GM15510 (cell line): ENCODE results near the gene SLC8A2.

Experiments used
- POLR2A ChIP-seq: IDR thresholded peaks from 3 replicates; pipeline ENCODE4 v1.6.1; 2011; ENCODE audit warnings: borderline replicate concordance; ENCODE audit not compliant: insufficient read length; ENCODE audit errors: extremely low read depth

The SLC8A2 gene

GRCh38 chr19:47471733-47472457 lies at the start of gene SLC8A2:
SLC8A2 (minus strand) TSS chr19:47471893; CDS start chr19:47466403, 5,490 bp downstream.
- TF ChIP-seq POLR2A, result no peak

GRCh38 chr19:47520839-47521238 lies 49.1 kb upstream of the SLC8A2 start:
- TF ChIP-seq POLR2A, result no peak

GRCh38 chr19:47520343-47520806 lies 48.7 kb upstream of the SLC8A2 start:
- no peak for TF ChIP-seq POLR2A

GRCh38 chr19:47518854-47519253 lies 47.2 kb upstream of the SLC8A2 start:
- TF ChIP-seq POLR2A, result no peak

GRCh38 chr19:47518139-47518538 lies 46.4 kb upstream of the SLC8A2 start:
- no peak for TF ChIP-seq POLR2A

GRCh38 chr19:47514869-47515588 lies 43.3 kb upstream of the SLC8A2 start, which contains the start of gene NAPA:
NAPA (minus strand) TSS chr19:47515063; CDS start chr19:47514940, 123 bp downstream.
- peak; percentile 80 for TF ChIP-seq POLR2A

- TF ChIP-seq POLR2A, result no peak
Measured at GRCh38 chr19:47514151-47514868, 42.6 kb upstream of the SLC8A2 start.

GRCh38 chr19:47512948-47513319 lies 41.2 kb upstream of the SLC8A2 start:
- no peak for TF ChIP-seq POLR2A

- TF ChIP-seq POLR2A, result no peak
Measured at GRCh38 chr19:47512183-47512947, 40.7 kb upstream of the SLC8A2 start.

- TF ChIP-seq POLR2A, result no peak
Measured at GRCh38 chr19:47511681-47512080, 40.0 kb upstream of the SLC8A2 start.

- no peak for TF ChIP-seq POLR2A
Measured at GRCh38 chr19:47511128-47511517, 39.4 kb upstream of the SLC8A2 start.

- no peak for TF ChIP-seq POLR2A
Measured at GRCh38 chr19:47510516-47511127, 38.9 kb upstream of the SLC8A2 start.

GRCh38 chr19:47509973-47510372 lies 38.3 kb upstream of the SLC8A2 start:
- no peak for TF ChIP-seq POLR2A
